PC-3 (cell line): ENCODE measurements around the gene ITLN2.
"Not testable (repeated sequence)": the region's sequence is repeated elsewhere in the genome, so short reads cannot be mapped to it uniquely, and the experiment has no call there.

Experiments
- EZH2 ChIP-seq: fragments of 300-600 bp; sonication (generic); IDR thresholded peaks from one replicate; pipeline ENCODE4 v1.6.1; 2017; ENCODE audit warnings: antibody characterized with exemption, mild to moderate bottlenecking, low read length; ENCODE audit not compliant: unreplicated experiment
- EZH2phosphoT487 ChIP-seq: fragments of 300-600 bp; sonication (generic); IDR thresholded peaks from 2 replicates; pipeline ENCODE4 v1.6.1; 2018; ENCODE audit warnings: mild to moderate bottlenecking, antibody characterized with exemption, low read length, borderline replicate concordance
- TF ChIP-seq, protein P1 (sequence below): fragments of 300-600 bp; sonication (generic); conservative IDR thresholded peaks from 2 replicates; pipeline ENCODE4 v1.5.1; 2017; ENCODE audit warnings: antibody characterized with exemption, low read depth, mild to moderate bottlenecking, low read length

DNA sequence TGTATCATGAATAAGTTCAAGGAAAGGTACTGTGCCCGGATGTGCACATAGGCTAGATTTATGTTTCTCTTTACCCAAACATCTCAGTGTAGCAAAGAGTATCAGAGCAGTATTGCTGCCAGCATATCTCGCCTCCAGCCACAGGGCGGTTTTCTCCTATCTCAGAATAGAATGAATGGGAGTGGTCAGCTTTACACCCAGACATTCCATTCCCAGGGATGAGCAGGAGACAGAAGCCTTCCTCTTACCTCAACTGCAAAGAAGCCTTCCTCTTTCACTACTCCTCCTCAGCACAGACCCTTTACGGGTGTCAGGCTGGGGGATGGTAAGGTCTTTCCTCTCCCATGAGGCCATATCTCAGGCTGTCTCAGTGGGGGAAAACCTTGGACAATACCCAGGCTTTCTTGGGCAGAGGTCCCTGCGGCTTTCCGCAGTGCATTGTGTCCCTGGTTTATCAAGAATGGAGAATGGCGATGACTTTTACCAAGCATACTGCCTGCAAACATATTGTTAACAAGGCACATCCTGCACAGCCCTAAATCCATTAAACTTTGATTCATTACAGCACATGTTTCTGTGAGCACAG lies 7.3 kb downstream of the ITLN2 start:
- TF ChIP-seq, protein P1, sequence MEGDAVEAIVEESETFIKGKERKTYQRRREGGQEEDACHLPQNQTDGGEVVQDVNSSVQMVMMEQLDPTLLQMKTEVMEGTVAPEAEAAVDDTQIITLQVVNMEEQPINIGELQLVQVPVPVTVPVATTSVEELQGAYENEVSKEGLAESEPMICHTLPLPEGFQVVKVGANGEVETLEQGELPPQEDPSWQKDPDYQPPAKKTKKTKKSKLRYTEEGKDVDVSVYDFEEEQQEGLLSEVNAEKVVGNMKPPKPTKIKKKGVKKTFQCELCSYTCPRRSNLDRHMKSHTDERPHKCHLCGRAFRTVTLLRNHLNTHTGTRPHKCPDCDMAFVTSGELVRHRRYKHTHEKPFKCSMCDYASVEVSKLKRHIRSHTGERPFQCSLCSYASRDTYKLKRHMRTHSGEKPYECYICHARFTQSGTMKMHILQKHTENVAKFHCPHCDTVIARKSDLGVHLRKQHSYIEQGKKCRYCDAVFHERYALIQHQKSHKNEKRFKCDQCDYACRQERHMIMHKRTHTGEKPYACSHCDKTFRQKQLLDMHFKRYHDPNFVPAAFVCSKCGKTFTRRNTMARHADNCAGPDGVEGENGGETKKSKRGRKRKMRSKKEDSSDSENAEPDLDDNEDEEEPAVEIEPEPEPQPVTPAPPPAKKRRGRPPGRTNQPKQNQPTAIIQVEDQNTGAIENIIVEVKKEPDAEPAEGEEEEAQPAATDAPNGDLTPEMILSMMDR: not testable (repeated sequence)
- TF ChIP-seq EZH2, EZH2phosphoT487: not testable (repeated sequence)
